CD4-positive, alpha-beta memory T cell (primary cell): ENCODE measurements around the gene SMARCA1. TPM values are rescaled to one million over a fixed set of nuclear protein-coding genes. Genes with fewer than 3 reads are reported as not detected.

Source experiments
- CTCF ChIA-PET: fragments of 350-600 bp; sonication (Branson Sonifier 250); formaldehyde crosslinking; loops from one replicate; lab custom pipeline; 2021; ENCODE audit warnings: inconsistent platforms; ENCODE audit not compliant: partially characterized antibody; lab: Charles Lee
- POLR2A ChIA-PET: fragments of 350-600 bp; sonication (Branson Sonifier 250); formaldehyde crosslinking; loops from one replicate; lab custom pipeline; 2021; ENCODE audit not compliant: partially characterized antibody; lab: Charles Lee
- DNase-seq, 5 donors: peaks; one replicate each; pipeline versions ENCODE4 v3.0.0 to v3.0.0-alpha.2; 2020 to 2022; ENCODE audit warnings: mixed read lengths in 1 of 5
- H3K27ac ChIP-seq: one replicate; pipeline ENCODE4 v1.7.0; 2013; ENCODE audit warnings: low read depth, low read length
- H3K27me3 ChIP-seq: 2 replicates; pipeline ENCODE4 v1.7.0; 2013; ENCODE audit warnings: mild to moderate bottlenecking, low read length, moderate library complexity; ENCODE audit not compliant: insufficient read depth
- H3K36me3 ChIP-seq: 2 replicates; pipeline ENCODE4 v1.7.0; 2013; ENCODE audit warnings: mild to moderate bottlenecking, low read length, moderate library complexity; ENCODE audit not compliant: insufficient read depth
- H3K4me1 ChIP-seq: 2 replicates; pipeline ENCODE4 v1.7.0; 2013; ENCODE audit warnings: mild to moderate bottlenecking, low read length, moderate library complexity; ENCODE audit not compliant: insufficient read depth
- H3K4me3 ChIP-seq, 2 donors: one replicate each; pipeline ENCODE4 v1.7.0; 2013; ENCODE audit warnings: low read length in 2 of 2, mild to moderate bottlenecking in 1 of 2
- H3K9me3 ChIP-seq, 2 donors: one replicate each; pipeline ENCODE4 v1.7.0; 2013; ENCODE audit warnings: low read length in 2 of 2, control low read depth in 1 of 2; ENCODE audit not compliant: control insufficient read depth in 1 of 2
- H3K27ac Mint-ChIP-seq, 7 donors: one replicate each; pipeline ENCODE4 v1.8.0; 2020 to 2021; ENCODE audit warnings: mixed read lengths in 7 of 7, mild to moderate bottlenecking in 6 of 7, inconsistent platforms in 3 of 7, moderate library complexity in 3 of 7
- H3K27me3 Mint-ChIP-seq, 2 donors: one replicate each; pipeline ENCODE4 v1.8.0; 2020 to 2021; ENCODE audit warnings: mixed read lengths in 2 of 2
- H3K36me3 Mint-ChIP-seq, 2 donors: one replicate each; pipeline ENCODE4 v1.8.0; 2020 to 2021; ENCODE audit warnings: mixed read lengths in 2 of 2, inconsistent platforms in 1 of 2, mild to moderate bottlenecking in 1 of 2
- H3K4me1 Mint-ChIP-seq, 4 donors: one replicate each; pipeline ENCODE4 v1.8.0; 2020 to 2021; ENCODE audit warnings: mixed read lengths in 4 of 4, mild to moderate bottlenecking in 1 of 4
- H3K4me3 Mint-ChIP-seq, 8 donors: one replicate each; pipeline ENCODE4 v1.8.0; 2020 to 2021; ENCODE audit warnings: mixed read lengths in 8 of 8, mild to moderate bottlenecking in 7 of 8, moderate library complexity in 6 of 8, inconsistent platforms in 3 of 8
- H3K9me3 Mint-ChIP-seq, 8 donors: one replicate each; pipeline ENCODE4 v1.8.0; 2020 to 2021; ENCODE audit warnings: mixed read lengths in 8 of 8, mild to moderate bottlenecking in 5 of 8, inconsistent platforms in 3 of 8, moderate library complexity in 1 of 8
- intact Hi-C: fragments of 100-400 bp; cut with micrococcal nuclease; formaldehyde crosslinking; loops from one replicate; pipeline ENCODE4 v1.15.1; 2023
- polyA plus RNA-seq, 2 donors: library from polyadenylated mRNA; unstranded; fragments of 300-500 nt; fragmentation: Illumina TruSeq; gene quantifications; one replicate each; pipeline ENCODE4 v1.2.3, GENCODE V29; 2021
- total RNA-seq, 2 experiments: library from RNA; stranded (reverse); gene quantifications; one replicate each; pipeline ENCODE4 v1.2.3, GENCODE V29; 2021

Gene SMARCA1
- total and polyA plus RNA-seq, 4 experiments from 2014 or later = 0.16 to 0.52 (median 0.32) TPM

- H3K27me3 Mint-ChIP-seq = peaks cover 0 to 3% of the 10 kb centered on the region in 2 donors
- H3K36me3 ChIP-seq = no peaks in the 10 kb centered on the region
- no peaks in the 10 kb centered on the region for H3K4me1 Mint-ChIP-seq
- peaks cover 0 to 8% (median 2%) of the 10 kb centered on the region in 8 donors for H3K9me3 Mint-ChIP-seq
- H3K27ac ChIP-seq = no peak overlapping the region
- no peaks in the 10 kb centered on the region for H3K36me3 Mint-ChIP-seq
- no peak overlapping the region for H3K4me3 ChIP-seq
- no peaks in the 10 kb centered on the region for H3K4me1 ChIP-seq
- no peak overlapping the region for H3K27ac Mint-ChIP-seq
- intact Hi-C loops = no loop called here
- H3K4me3 Mint-ChIP-seq = no peak overlapping the region
- CTCF ChIA-PET = no interaction called here
- no peaks in the 10 kb centered on the region for H3K27me3 ChIP-seq
- DNase-seq = no peak
- POLR2A ChIA-PET = no interaction called here
- H3K9me3 ChIP-seq = no peaks in the 10 kb centered on the region
Observed at GRCh38 chrX:129404670-129405008, 118.7 kb downstream of the SMARCA1 start.

GRCh38 chrX:129403974-129404669, 119.2 kb downstream of the SMARCA1 start:
- Mint-ChIP-seq H3K27ac (no peak overlapping the region), H3K27me3 (peaks cover 0 to 3% of the 10 kb centered on the region in 2 donors), H3K36me3 (no peaks in the 10 kb centered on the region), H3K9me3 (peaks cover 0 to 8% (median 2%) of the 10 kb centered on the region in 8 donors), H3K4me3 (no peak overlapping the region), H3K4me1 (no peaks in the 10 kb centered on the region)
- Histone ChIP-seq H3K4me3 (no peak overlapping the region), H3K9me3 (no peaks in the 10 kb centered on the region), H3K27ac (no peak overlapping the region), H3K4me1 (no peaks in the 10 kb centered on the region), H3K27me3 (no peaks in the 10 kb centered on the region), H3K36me3 (no peaks in the 10 kb centered on the region)
- intact Hi-C loops = no loop called here
- CTCF ChIA-PET = no interaction called here
- POLR2A ChIA-PET = no interaction called here
- no peak for DNase-seq

Other genes starting within 250 kb of the SMARCA1 start
- 1 to 10 TPM; 2.0 to 2.4 TPM for gene OCRL, start 16.8 kb upstream of the SMARCA1 start, total RNA-seq
- gene OCRL, start 16.8 kb upstream of the SMARCA1 start, polyA plus RNA-seq = under 1 TPM in 1 of 2 donors, not detected in 1; 0.99 TPM
- gene APLN, start 131.5 kb upstream of the SMARCA1 start, total RNA-seq = not detected
- gene APLN, start 131.5 kb upstream of the SMARCA1 start, polyA plus RNA-seq = not detected
- under 1 TPM; 0.32 to 0.33 TPM for gene XPNPEP2, start 215.5 kb upstream of the SMARCA1 start, total RNA-seq
- under 1 TPM; 0.48 to 0.90 TPM for gene XPNPEP2, start 215.5 kb upstream of the SMARCA1 start, polyA plus RNA-seq